ENCODE results near the gene TEX10.

GRCh38 chr9:100267211-100267610 lies 85.5 kb downstream of the TEX10 start:
- TF ChIP-seq CTCF (IDR thresholded peaks at IDR 0.05) (no peak), POLR2A (IDR thresholded peaks at IDR 0.05) (no peak), EP300 (IDR thresholded peaks at IDR 0.05) (no peak)
